Spleen (tissue), 11 donors: ENCODE measurements around the gene HOXA5. TPM values are rescaled to one million over a fixed set of nuclear protein-coding genes. Genes with fewer than 3 reads are reported as not detected.

Experiments used
- DNase-seq: peaks from one replicate; pipeline ENCODE4 v3.0.0-alpha.2; 2020
- H3K27ac ChIP-seq, 8 donors: fragments of 200-600 bp; sonication (generic) in 7 of 8; 1 replicate in 4 of 8; 2 replicates in 4 of 8; pipeline versions ENCODE4 v1.5.0 to v1.8.0; 2016 to 2021; ENCODE audit warnings: inconsistent platforms in 4 of 8, mild to moderate bottlenecking in 4 of 8, moderate library complexity in 1 of 8
- H3K27me3 ChIP-seq, 7 donors: fragments of 200-600 bp; sonication (generic) in 6 of 7; replicated peaks in 1 of 7; 1 replicate in 4 of 7; 2 replicates in 3 of 7; pipeline versions ENCODE4 v1.5.0 to v1.8.0; 2016 to 2021; ENCODE audit warnings: inconsistent platforms in 3 of 7, mild to moderate bottlenecking in 1 of 7
- H3K36me3 ChIP-seq, 6 donors: fragments of 200-600 bp; sonication (generic) in 5 of 6; 1 replicate in 4 of 6; 2 replicates in 2 of 6; pipeline versions ENCODE4 v1.5.0 to v1.8.0; 2016 to 2021; ENCODE audit warnings: inconsistent platforms in 2 of 6
- H3K4me1 ChIP-seq, 6 donors: fragments of 200-600 bp; sonication (generic) in 5 of 6; 1 replicate in 3 of 6; 2 replicates in 3 of 6; pipeline versions ENCODE4 v1.5.0 to v1.8.0; 2016 to 2021; ENCODE audit warnings: inconsistent platforms in 3 of 6
- H3K4me3 ChIP-seq, 8 donors: fragments of 200-600 bp; sonication (generic) in 7 of 8; 1 replicate in 4 of 8; 2 replicates in 4 of 8; pipeline versions ENCODE4 v1.5.0 to v1.8.0; 2016 to 2021; ENCODE audit warnings: inconsistent platforms in 4 of 8, mild to moderate bottlenecking in 4 of 8, moderate library complexity in 2 of 8
- H3K9me3 ChIP-seq, 8 donors: fragments of 200-600 bp; sonication (generic) in 7 of 8; 1 replicate in 4 of 8; 2 replicates in 4 of 8; pipeline versions ENCODE4 v1.5.0 to v1.8.0; 2016 to 2021; ENCODE audit warnings: inconsistent platforms in 4 of 8
- CTCF ChIP-seq, 11 experiments: fragments of 200-600 bp in 7 of 11; fragments of 450-650 bp in 4 of 11; sonication (generic) in 4 of 11; IDR thresholded peaks in 8 of 11; conservative IDR thresholded peaks in 3 of 11; 1 replicate in 7 of 11; 2 replicates in 4 of 11; pipeline versions ENCODE4 v1.4.0 to v1.8.0; 2016 to 2021; ENCODE audit warnings: antibody characterized with exemption in 11 of 11, inconsistent platforms in 4 of 11, mild to moderate bottlenecking in 1 of 11
- POLR2A ChIP-seq, 3 donors: fragments of 450-650 bp; IDR thresholded peaks; one replicate each; pipeline ENCODE4 v1.5.1; 2017; ENCODE audit warnings: antibody characterized with exemption in 3 of 3, mild to moderate bottlenecking in 1 of 3
- POLR2AphosphoS5 ChIP-seq, 3 donors: sonication (generic); formaldehyde crosslinking; IDR thresholded peaks; one replicate each; pipeline ENCODE4 v1.5.1; 2017; ENCODE audit warnings: antibody characterized with exemption in 3 of 3
- WGBS, 5 donors: extraction: QIAGEN DNeasy Blood & Tissue Kit in 3 of 5; methylation state at CpG; one replicate each; pipeline versions ENCODE4 v1.1.5 to v1.1.7; 2013 to 2018; 5-methylcytosine and 5-hydroxymethylcytosine counted together
- intact Hi-C: fragments of 100-400 bp; cut with DNase I; formaldehyde crosslinking; loops from one replicate; pipeline ENCODE4 v1.15.0; 2023; ENCODE audit warnings: low total_unique reads
- polyA plus RNA-seq, 3 donors: library from polyadenylated mRNA; stranded (reverse); fragments of 200-250 nt; gene quantifications; one replicate each; pipeline ENCODE4 v1.2.1, GENCODE V29; 2013
- total RNA-seq, 7 donors: library from RNA; depleted of rRNA in 3 of 7; stranded (reverse); fragments of >200 nt in 3 of 7; fragmentation: NEBNext Ultra II Directional in 4 of 7; extraction: Animal tissue kit (Norgen Biotek cat#: 25700) in 4 of 7; gene quantifications; one replicate each; pipeline versions ENCODE4 v1.1.0 to v1.2.1, GENCODE V29; 2016 to 2021
- donor health status: healthy with polysubstance abuse.
- donor health status: DM: no; HTN: no; CAD: no; lungs with moderate emphysema.
- donor health status: DM: no; HTN: no; CAD: no.
- donor health status: Bipolar disorder and iron deficiency.
- donor health status: healthy.
- donor health status: DM: no; HTN: no; CAD: no.
- donor health status: DM: yes; HTN: yes; CAD: no.

HOXA5 gene
- total and polyA plus RNA-seq, 10 donors: 1.6 to 9.3 (median 3.3) TPM

GRCh38 chr7:27112955-27113949 is 30.2 kb downstream of the HOXA5 start:
- no peak for DNase-seq
- Histone ChIP-seq H3K4me3 (peak overlapping the region; percentile 33 to 71 (median 42)), H3K27me3 (no peaks in the 10 kb centered on the region), H3K27ac (peak overlapping the region; percentile 42 to 90 (median 86)), H3K36me3 (no peaks in the 10 kb centered on the region), H3K4me1 (peaks cover 0 to 61% (median 28%) of the 10 kb centered on the region in 6 donors), H3K9me3 (no peaks in the 10 kb centered on the region)
- WGBS, 5 donors: 57 to 81% (median 64%) methylated on average over 29 to 57 of the region's 57 CpGs
- TF ChIP-seq POLR2A (IDR thresholded peaks at IDR 0.05) (no peak), POLR2AphosphoS5 (IDR thresholded peaks at IDR 0.05) (peak; percentile 59 to 78 (median 65))
- intact Hi-C loops: loop anchor here (10.0 kb wide), 1 partner anchor 358 kb away; no protein-coding TSS in a partner anchor

- H3K27me3 ChIP-seq: no peaks in the 10 kb centered on the region
- intact Hi-C loops: loop anchor here (10.0 kb wide), 1 partner anchor 358 kb away; no protein-coding TSS in a partner anchor
- H3K36me3 ChIP-seq: no peaks in the 10 kb centered on the region
- H3K4me3 ChIP-seq: peak overlapping the region in 1 of 8 donors; percentile 71
- H3K27ac ChIP-seq: peak overlapping the region in 5 of 8 donors; percentile 58 to 90 (median 87)
- peaks cover 0 to 58% (median 26%) of the 10 kb centered on the region in 6 donors for H3K4me1 ChIP-seq
- 56 to 80% (median 74%) methylated on average over 4 of the region's 4 CpGs for WGBS, 5 donors
- H3K9me3 ChIP-seq: no peaks in the 10 kb centered on the region
- DNase-seq: no peak
- TF ChIP-seq POLR2A (IDR thresholded peaks at IDR 0.05): no peak
- TF ChIP-seq CTCF (IDR thresholded peaks at IDR 0.05 in 8 of 11, conservative IDR thresholded peaks at IDR 0.05 in 3 of 11): no peak
- TF ChIP-seq POLR2AphosphoS5 (IDR thresholded peaks at IDR 0.05): no peak
These were observed 31.1 kb downstream of the HOXA5 start for GRCh38 chr7:27112361-27112760.

- intact Hi-C loops: loop anchor here (10.0 kb wide), 1 partner anchor 357 kb away; no protein-coding TSS in a partner anchor
- H3K36me3 ChIP-seq: no peaks in the 10 kb centered on the region
- WGBS, 5 donors: 58 to 83% (median 74%) methylated on average over 4 of the region's 4 CpGs
- H3K27ac ChIP-seq: peak overlapping the region in 5 of 8 donors; percentile 58 to 90 (median 87)
- H3K4me3 ChIP-seq: no peak overlapping the region
- no peaks in the 10 kb centered on the region for H3K9me3 ChIP-seq
- DNase-seq: no peak
- no peaks in the 10 kb centered on the region for H3K27me3 ChIP-seq
- H3K4me1 ChIP-seq: peaks cover 0 to 58% (median 24%) of the 10 kb centered on the region in 6 donors
- TF ChIP-seq POLR2A (IDR thresholded peaks at IDR 0.05): no peak
- TF ChIP-seq POLR2AphosphoS5 (IDR thresholded peaks at IDR 0.05): no peak
- no peak for TF ChIP-seq CTCF (IDR thresholded peaks at IDR 0.05 in 8 of 11, conservative IDR thresholded peaks at IDR 0.05 in 3 of 11)
These were observed 31.7 kb downstream of the HOXA5 start for GRCh38 chr7:27111751-27112277.

- H3K36me3 ChIP-seq: no peaks in the 10 kb centered on the region
- peak overlapping the region in 7 of 8 donors; percentile 11 to 90 (median 86) for H3K27ac ChIP-seq
- 72 to 88% (median 78%) methylated on average over 6 of the region's 6 CpGs for WGBS, 5 donors
- intact Hi-C loops: loop anchor here (10.0 kb wide), 1 partner anchor 356 kb away; no protein-coding TSS in a partner anchor
- TF ChIP-seq POLR2A (IDR thresholded peaks at IDR 0.05): no peak
- TF ChIP-seq POLR2AphosphoS5 (IDR thresholded peaks at IDR 0.05): no peak
- TF ChIP-seq CTCF (IDR thresholded peaks at IDR 0.05 in 8 of 11, conservative IDR thresholded peaks at IDR 0.05 in 3 of 11): no peak
- H3K4me3 ChIP-seq: no peak overlapping the region
- H3K27me3 ChIP-seq: peaks cover 0 to 5% (median 0%) of the 10 kb centered on the region in 7 donors
- peaks cover 0 to 58% (median 23%) of the 10 kb centered on the region in 6 donors for H3K4me1 ChIP-seq
- H3K9me3 ChIP-seq: no peaks in the 10 kb centered on the region
- DNase-seq: no peak
These were observed 32.3 kb downstream of the HOXA5 start for GRCh38 chr7:27111042-27111750.
